Left colon (tissue), 2 donors: ENCODE results near the gene VPS26A. TPM values are rescaled to one million over a fixed set of nuclear protein-coding genes. Genes with fewer than 3 reads are reported as not detected.
"Not testable (repeated sequence)": the region's sequence is repeated elsewhere in the genome, so short reads cannot be mapped to it uniquely, and the experiment has no call there.

ENCODE experiments used
- ATAC-seq: fragments of 200-7000 bp; cut with Tn5 transposase; one replicate; pipeline ENCODE4 v1.9.1; 2020; ENCODE audit warnings: mild to moderate bottlenecking, moderate library complexity
- DNase-seq, 2 donors: peaks; one replicate each; pipeline ENCODE4 v3.0.0-alpha.2; 2020
- intact Hi-C, 2 donors: fragments of 100-400 bp; cut with DNase I in 1 of 2; cut with micrococcal nuclease in 1 of 2; formaldehyde crosslinking; loops; one replicate each; pipeline versions ENCODE4 v1.11.2 to v1.14.0; 2022; cut with DNase I, micrococcal nuclease
- total RNA-seq, 2 donors: library from RNA; stranded (reverse); fragmentation: NEBNext Ultra II Directional; extraction: Animal tissue kit (Norgen Biotek cat#: 25700); gene quantifications; one replicate each; pipeline ENCODE4 v1.2.1, GENCODE V29; 2021
- donor health status: DM: no; HTN: no; CAD: no.
- donor health status: DM: yes; HTN: yes; CAD: no.

Gene VPS26A
- total RNA-seq, 2 donors from 2014 or later, result 58.3 to 67.6 TPM

DNA sequence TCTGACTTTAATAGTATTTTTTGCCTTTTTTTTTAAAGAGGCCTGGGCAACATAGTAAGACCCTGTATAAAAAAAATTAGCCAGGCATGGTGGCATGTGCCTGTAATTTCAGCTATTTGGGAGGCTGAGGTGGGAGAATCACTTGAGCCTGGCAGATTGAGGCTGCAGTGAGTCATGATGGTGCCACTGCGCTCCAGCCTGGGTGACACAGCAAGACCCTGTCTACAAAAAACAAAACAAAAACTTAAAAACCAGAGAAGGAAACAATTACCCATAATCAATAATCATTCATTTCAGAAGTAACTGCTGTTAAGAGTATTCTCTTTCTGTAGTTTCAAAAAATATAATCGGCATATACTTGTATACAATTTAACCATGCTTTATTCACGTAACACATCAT, 28.0 kb downstream of the VPS26A start:
- ATAC-seq (no peak), DNase-seq (no peak)
- intact Hi-C loops, result no loop called here

- ATAC-seq, result no peak
- no peak for DNase-seq
- intact Hi-C loops, result no loop called here
Observed at GRCh38 chr10:69153227-69153626, 29.2 kb downstream of the VPS26A start.

DNA sequence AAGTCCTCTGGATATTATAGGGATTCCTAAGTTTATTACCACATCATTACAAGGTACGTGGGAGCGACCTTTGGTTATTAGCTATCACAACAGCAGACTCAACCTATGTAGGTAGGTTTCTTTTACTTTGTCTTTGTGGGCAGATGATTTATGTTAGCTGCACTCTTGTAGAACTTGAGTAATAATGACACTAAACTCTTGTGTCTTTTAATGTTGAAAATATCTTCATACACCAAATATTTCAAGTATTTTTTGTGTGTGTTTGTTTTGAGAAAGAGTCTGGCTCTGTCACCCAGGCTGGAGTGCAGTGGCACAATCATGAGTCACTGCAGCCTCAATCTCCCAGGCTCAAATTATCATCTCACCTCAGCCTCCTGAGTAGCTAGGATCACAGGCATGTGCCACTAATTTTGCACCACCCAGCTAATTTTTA, 36.8 kb downstream of the VPS26A start:
- ATAC-seq (no peak), DNase-seq (no peak)
- intact Hi-C loops, result no loop called here

DNA sequence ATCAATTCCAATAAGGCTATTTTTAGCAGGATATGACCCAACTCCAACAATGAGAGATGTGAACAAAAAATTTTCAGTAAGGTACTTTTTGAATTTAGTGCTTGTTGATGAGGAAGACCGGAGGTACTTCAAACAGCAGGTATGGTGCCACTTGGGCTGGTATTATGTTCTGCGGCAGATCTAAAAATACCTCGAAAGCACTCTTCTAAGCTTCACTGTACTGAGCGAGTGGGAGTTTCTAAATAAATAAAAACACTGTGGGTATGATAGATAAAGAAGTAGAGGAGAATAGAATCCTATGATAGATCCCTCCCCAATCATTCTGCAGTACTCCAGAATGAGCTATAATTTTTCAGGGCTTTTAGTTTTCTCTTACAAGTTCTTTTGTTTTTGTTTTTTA, 44.5 kb downstream of the VPS26A start:
- DNase-seq (no peak), ATAC-seq (no peak)
- intact Hi-C loops, result no loop called here

DNA sequence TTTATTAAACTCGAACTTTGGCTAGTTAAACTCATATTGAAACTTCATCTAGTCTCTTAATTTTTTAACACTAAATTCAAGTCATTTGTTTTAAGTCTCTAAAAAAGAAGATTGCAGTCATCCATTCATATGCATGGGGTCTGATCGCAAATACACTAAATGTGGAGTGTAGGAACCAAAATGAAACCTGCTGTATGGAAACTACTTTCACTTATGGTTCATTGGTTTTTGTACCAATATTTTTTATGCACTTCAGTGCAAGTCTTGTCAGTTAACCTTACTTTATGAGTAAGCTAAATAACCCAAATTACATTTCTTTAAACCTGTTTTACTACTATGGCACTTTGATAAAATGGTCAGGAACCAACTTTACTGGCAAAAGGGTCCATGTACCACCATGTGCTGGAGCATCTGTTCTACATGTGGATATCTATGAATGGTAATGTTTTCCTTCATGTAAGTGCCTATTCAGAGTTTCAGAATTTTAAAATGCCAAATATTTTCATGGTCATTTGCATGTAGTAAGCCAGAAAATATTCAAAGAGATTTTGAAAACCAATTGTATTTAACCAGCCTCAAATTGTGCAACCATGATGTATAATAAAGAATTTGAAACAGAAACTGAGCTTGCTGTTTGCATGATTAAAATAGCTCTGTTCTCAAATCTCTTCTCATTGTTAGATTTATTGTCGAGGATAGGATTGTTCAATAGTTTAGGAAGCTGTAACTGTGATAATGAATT, 48.4 kb downstream of the VPS26A start:
- intact Hi-C loops, result no loop called here
- DNase-seq (no peak), ATAC-seq (no peak)

DNA sequence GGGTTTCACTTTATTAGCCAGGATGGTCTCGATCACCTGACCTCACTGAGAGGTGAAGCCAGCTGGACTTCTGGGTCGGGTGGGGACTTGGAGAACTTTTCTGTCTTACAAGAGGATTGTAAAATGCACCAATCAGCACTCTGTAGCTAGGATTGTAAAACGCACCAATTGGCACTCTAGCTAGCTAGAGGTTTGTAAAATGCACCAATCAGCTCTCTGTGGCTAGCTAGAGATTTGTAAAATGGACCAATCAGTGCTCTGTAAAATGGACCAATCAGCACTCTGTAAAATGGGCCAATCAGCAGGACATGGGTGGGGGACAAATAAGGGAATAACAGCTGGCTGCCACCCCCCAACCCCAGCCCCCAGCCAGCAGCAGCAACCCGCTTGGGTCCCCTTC, 51.3 kb downstream of the VPS26A start:
- DNase-seq, ATAC-seq, intact Hi-C loops: not testable (repeated sequence)

- intact Hi-C loops, result no loop called here
- DNase-seq (no peak), ATAC-seq (no peak)
Observed at GRCh38 chr10:69176823-69177222, 52.8 kb downstream of the VPS26A start.

DNA sequence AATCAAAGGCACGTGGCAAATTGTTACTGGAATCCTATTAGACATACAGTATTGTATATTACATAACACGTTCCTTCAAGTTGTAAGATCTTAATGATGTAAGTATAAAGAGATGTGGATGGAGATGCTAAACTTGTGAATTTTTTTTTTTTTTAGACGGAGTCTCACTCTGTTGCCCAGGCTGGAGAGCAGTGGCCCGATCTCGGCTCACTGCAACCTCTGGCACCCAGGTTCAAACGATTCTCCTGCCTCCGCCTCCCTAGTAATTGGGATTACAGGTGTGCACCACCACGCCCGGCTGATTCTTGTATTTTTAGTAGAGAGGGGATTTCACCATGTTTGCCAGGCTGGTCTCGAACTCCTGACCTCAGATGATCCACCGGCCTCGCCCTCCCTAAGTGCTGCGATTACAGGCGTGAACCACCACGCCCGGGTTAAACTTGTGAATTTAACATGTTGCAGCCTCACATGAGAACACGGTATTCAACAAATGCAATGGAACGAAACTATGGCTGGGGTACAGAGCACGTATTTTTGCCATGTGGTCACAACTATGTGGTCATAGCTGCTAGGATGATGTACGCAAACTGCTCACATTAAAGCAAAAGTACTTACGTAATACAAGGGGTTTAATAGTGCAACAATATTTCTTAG, 55.2 kb downstream of the VPS26A start:
- intact Hi-C loops, result no loop called here
- peak; percentile 23 to 26 for DNase-seq
- peak; percentile 43 for ATAC-seq

- ATAC-seq (peak; percentile 94), DNase-seq (peak; percentile 92 to 96)
- intact Hi-C loops, result no loop called here
Observed at GRCh38 chr10:69179743-69180524, 56.0 kb downstream of the VPS26A start, which contains the start of gene SUPV3L1. Gene SUPV3L1, plus strand, starts transcription at chr10:69180234. Its CDS starts 58 bp downstream, at chr10:69180292.

GRCh38 chr10:69180525-69181204, 56.7 kb downstream of the VPS26A start:
- DNase-seq, result no peak
- intact Hi-C loops, result no loop called here
- no peak for ATAC-seq

DNA sequence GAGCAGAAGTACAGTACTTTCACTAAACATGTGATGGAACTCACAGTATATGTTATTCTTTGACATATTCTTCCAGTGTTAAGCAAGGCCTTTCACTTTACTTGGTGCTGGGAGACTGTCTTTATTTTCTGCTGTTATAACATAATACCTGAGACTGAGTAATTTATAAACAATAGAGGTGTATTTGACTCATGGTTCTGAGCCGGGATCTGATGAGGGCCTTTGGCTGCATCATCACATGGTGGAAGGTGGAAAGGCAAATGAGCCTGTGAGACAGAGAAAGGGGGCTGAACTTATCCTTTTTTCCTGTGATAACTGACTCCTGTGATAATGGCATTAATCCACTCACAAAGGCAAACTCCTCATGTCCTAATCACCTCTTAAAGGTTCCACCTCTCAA, 57.5 kb downstream of the VPS26A start:
- no peak for ATAC-seq
- DNase-seq, result no peak
- intact Hi-C loops, result no loop called here

- DNase-seq (no peak), ATAC-seq (no peak)
- intact Hi-C loops, result no loop called here
Observed at GRCh38 chr10:69182005-69182404, 58.0 kb downstream of the VPS26A start.

DNA sequence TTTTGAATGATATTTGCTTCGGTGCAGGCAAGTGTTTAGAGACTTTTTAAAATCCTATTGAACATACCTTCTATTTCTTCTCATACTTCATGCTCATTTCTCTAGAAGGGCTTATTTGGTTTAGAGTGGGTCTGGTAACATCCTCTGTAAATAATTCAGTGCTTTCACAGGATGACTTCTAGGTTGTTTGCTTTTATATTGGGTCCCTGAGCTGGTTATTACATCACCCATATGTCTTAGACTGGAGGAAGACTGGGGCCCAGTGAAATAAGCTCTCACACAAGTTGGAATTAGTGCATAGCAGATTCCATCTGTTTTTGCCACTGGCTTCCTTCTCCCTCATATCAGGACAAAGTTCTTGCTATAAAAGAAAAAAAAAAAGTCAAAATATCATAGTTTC, 62.5 kb downstream of the VPS26A start:
- ATAC-seq, result no peak
- intact Hi-C loops, result no loop called here
- no peak for DNase-seq

GRCh38 chr10:69201045-69201444, 77.1 kb downstream of the VPS26A start:
- ATAC-seq (no peak), DNase-seq (no peak)
- intact Hi-C loops, result no loop called here

GRCh38 chr10:69202332-69202731, 78.4 kb downstream of the VPS26A start:
- ATAC-seq (no peak), DNase-seq (no peak)
- intact Hi-C loops, result no loop called here

- DNase-seq, result no peak
- no peak for ATAC-seq
- intact Hi-C loops, result no loop called here
Observed at GRCh38 chr10:69208761-69209160, 84.8 kb downstream of the VPS26A start.

DNA sequence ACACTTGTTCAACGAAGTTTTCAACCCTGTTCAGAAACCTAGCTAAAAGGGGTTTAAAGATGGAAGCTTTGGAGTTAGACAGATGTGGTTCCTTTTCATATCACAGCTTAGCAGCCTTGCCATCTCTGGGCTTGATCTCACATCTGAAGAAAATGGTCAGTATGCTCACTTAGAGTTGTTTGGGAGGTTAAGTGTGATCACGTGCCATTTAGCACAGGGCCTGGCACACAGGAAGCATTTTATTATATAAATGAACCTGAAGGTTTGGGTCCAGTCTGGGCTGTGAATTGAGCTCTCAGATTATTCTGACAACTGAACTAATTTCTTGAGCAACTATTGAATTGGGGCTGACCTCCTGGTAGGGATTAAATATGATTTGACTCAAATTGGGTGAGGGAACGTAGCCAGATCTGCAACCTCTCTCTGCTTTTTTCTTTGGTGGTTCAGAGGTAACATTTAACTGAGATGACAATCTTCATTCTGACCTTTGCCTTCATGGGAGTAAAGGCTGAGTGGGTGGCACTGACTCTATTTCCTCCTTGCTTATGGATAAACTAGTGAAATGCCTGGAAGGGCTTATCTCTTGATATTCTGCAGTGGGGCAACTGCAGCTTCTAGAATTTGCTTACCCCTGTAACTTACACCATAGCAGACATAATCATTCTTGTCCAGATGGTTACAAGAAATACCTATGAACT, 86.0 kb downstream of the VPS26A start:
- DNase-seq (no peak), ATAC-seq (peak; percentile 90)
- intact Hi-C loops, result no loop called here

DNA sequence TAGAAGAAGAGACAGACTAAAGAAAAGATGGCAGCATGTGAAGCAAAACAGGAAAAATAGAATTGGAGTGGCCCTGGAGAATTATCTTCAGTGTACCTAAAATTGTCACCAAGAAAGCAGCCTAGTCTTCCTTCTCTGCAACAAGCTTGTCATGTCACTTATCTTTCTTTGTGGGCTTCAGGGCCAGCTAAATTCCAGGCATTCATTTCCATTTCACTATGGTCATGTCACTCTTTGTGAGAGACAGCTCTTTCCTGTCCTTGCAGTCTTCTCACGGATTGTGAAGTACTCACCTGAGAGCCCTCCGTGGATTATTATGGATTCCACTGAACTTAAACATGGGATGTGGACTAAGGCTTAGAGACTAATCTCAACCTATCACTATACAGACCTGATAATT, 87.1 kb downstream of the VPS26A start:
- intact Hi-C loops, result no loop called here
- ATAC-seq, result no peak
- no peak for DNase-seq

DNA sequence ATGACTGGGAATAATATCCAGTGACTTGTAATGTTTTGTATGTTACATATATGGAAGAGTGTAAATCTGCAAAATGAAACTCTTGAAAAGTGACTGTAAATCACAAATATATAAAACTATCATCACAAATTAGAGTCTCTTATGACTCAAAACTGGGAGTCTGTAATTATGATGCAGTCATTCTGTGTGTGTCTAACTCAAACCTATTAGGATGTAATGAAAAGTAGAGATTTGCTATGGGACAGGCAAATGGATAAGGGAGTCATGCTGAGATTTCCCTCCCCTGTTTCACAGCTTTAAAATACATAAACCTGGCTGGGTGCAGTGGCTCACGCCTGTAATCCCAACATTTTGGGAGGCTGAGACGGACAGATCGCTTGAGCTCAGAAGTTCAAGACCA, 87.5 kb downstream of the VPS26A start:
- ATAC-seq (no peak), DNase-seq (no peak)
- intact Hi-C loops, result no loop called here
